ENCODE measurements around the gene CLCA2. TPM values are rescaled to one million over a fixed set of nuclear protein-coding genes. Genes with fewer than 3 reads are reported as not detected.

Gene CLCA2
- total and polyA plus RNA-seq, 4 experiments from 2014 or later = not detected

- Histone ChIP-seq H3K4me1 (ENCODE audit: insufficient read depth, low read length) (peaks cover 10% of the 10 kb centered on the region), H3K9me3 (ENCODE audit: control insufficient read depth in 1 of 2, low read length in 2 of 2) (no peaks in the 10 kb centered on the region), H3K27ac (ENCODE audit: low read depth, low read length) (no peak overlapping the region), H3K27me3 (ENCODE audit: insufficient read depth, low read length) (no peaks in the 10 kb centered on the region), H3K36me3 (ENCODE audit: insufficient read depth, low read length) (no peaks in the 10 kb centered on the region), H3K4me3 (ENCODE audit: low read length in 2 of 2) (no peak overlapping the region)
- CTCF ChIA-PET (ENCODE audit: partially characterized antibody) = interaction anchor here (0.8 to 1.4 kb wide), 2 partner anchors 17 to 58 kb away, joined by 3 to 4 read pairs; no protein-coding TSS in a partner anchor
- no peaks in the 10 kb centered on the region for H3K36me3 Mint-ChIP-seq
- intact Hi-C loops (cut with micrococcal nuclease) = no loop called here
- H3K4me3 Mint-ChIP-seq = no peak overlapping the region
- H3K27ac Mint-ChIP-seq = peak overlapping the region in 2 of 7 donors; percentile 48 to 76
- peaks cover 8 to 11% of the 10 kb centered on the region in 2 donors for H3K27me3 Mint-ChIP-seq
- DNase-seq = peak; percentile 37 to 53 (median 43)
- peaks cover 5 to 9% (median 7%) of the 10 kb centered on the region in 4 donors for H3K4me1 Mint-ChIP-seq
- H3K9me3 Mint-ChIP-seq = no peaks in the 10 kb centered on the region
- POLR2A ChIA-PET (ENCODE audit: partially characterized antibody) = no interaction called here
These were observed 17.6 kb downstream of the CLCA2 start for GRCh38 chr1:86441581-86441980.

DNA sequence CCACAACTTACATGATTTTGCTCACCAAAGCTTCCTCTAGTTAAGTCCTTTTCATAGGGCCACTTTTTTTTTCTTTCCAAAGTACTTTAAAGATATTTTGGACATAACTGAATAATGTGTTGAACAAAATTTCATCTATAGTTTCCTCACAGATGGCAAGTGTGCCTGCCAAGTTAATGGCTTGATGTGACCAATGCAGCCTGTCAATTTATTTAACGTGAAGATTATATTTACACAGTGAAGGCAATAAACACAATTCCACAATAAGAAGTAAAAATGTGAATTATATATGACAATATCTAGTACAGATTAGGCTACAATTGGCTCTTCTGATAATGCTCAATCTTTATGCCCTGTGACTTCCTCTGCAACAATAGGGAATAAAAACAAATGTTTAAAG lies 18.0 kb downstream of the CLCA2 start:
- Histone ChIP-seq H3K4me3 (ENCODE audit: low read length in 2 of 2) (no peak overlapping the region), H3K27me3 (ENCODE audit: insufficient read depth, low read length) (no peaks in the 10 kb centered on the region), H3K36me3 (ENCODE audit: insufficient read depth, low read length) (no peaks in the 10 kb centered on the region), H3K27ac (ENCODE audit: low read depth, low read length) (no peak overlapping the region), H3K9me3 (ENCODE audit: control insufficient read depth in 1 of 2, low read length in 2 of 2) (no peaks in the 10 kb centered on the region), H3K4me1 (ENCODE audit: insufficient read depth, low read length) (peaks cover 10% of the 10 kb centered on the region)
- no peak overlapping the region for H3K4me3 Mint-ChIP-seq
- intact Hi-C loops (cut with micrococcal nuclease) = no loop called here
- POLR2A ChIA-PET (ENCODE audit: partially characterized antibody) = no interaction called here
- no peak for DNase-seq
- peak overlapping the region in 1 of 7 donors; percentile 76 for H3K27ac Mint-ChIP-seq
- CTCF ChIA-PET (ENCODE audit: partially characterized antibody) = interaction anchor here (0.8 to 1.4 kb wide), 2 partner anchors 17 to 57 kb away, joined by 3 to 4 read pairs; no protein-coding TSS in a partner anchor
- H3K4me1 Mint-ChIP-seq = peaks cover 5 to 9% (median 7%) of the 10 kb centered on the region in 4 donors
- H3K36me3 Mint-ChIP-seq = no peaks in the 10 kb centered on the region
- H3K27me3 Mint-ChIP-seq = peaks cover 6 to 7% of the 10 kb centered on the region in 2 donors
- H3K9me3 Mint-ChIP-seq = no peaks in the 10 kb centered on the region

DNA sequence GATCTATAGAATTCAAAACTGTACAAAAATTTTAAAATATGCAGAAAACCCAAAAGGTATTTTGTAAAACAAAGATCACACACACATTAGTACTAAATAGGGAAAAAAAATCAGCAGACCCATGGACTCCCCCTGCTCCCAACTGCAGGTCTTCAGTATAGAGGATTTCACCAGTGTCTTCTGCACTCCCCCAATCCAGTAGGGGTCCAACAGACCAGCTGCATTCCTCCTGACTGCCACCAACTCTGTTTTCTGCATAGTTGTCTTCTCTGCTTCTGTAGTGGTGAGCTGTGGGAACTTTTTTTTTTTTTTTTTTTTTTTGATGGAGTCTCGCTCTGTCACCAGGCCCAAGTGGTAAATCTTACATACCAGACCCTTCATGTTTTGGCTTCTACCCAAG lies 21.9 kb downstream of the CLCA2 start:
- H3K36me3 Mint-ChIP-seq = no peaks in the 10 kb centered on the region
- H3K27ac ChIP-seq (ENCODE audit: low read depth, low read length) = no peak overlapping the region
- ChIA-PET POLR2A (ENCODE audit: partially characterized antibody) (no interaction called here), CTCF (ENCODE audit: partially characterized antibody) (no interaction called here)
- no peaks in the 10 kb centered on the region for H3K9me3 Mint-ChIP-seq
- H3K27ac Mint-ChIP-seq = no peak overlapping the region
- no peaks in the 10 kb centered on the region for H3K27me3 ChIP-seq (ENCODE audit: insufficient read depth, low read length)
- H3K4me1 Mint-ChIP-seq = peaks cover 5 to 10% (median 8%) of the 10 kb centered on the region in 4 donors
- peaks cover 10% of the 10 kb centered on the region for H3K4me1 ChIP-seq (ENCODE audit: insufficient read depth, low read length)
- no peak overlapping the region for H3K4me3 Mint-ChIP-seq
- no peaks in the 10 kb centered on the region for H3K27me3 Mint-ChIP-seq
- H3K4me3 ChIP-seq (ENCODE audit: low read length in 2 of 2) = no peak overlapping the region
- intact Hi-C loops (cut with micrococcal nuclease) = no loop called here
- no peaks in the 10 kb centered on the region for H3K9me3 ChIP-seq (ENCODE audit: control insufficient read depth in 1 of 2, low read length in 2 of 2)
- no peaks in the 10 kb centered on the region for H3K36me3 ChIP-seq (ENCODE audit: insufficient read depth, low read length)
- no peak for DNase-seq

DNA sequence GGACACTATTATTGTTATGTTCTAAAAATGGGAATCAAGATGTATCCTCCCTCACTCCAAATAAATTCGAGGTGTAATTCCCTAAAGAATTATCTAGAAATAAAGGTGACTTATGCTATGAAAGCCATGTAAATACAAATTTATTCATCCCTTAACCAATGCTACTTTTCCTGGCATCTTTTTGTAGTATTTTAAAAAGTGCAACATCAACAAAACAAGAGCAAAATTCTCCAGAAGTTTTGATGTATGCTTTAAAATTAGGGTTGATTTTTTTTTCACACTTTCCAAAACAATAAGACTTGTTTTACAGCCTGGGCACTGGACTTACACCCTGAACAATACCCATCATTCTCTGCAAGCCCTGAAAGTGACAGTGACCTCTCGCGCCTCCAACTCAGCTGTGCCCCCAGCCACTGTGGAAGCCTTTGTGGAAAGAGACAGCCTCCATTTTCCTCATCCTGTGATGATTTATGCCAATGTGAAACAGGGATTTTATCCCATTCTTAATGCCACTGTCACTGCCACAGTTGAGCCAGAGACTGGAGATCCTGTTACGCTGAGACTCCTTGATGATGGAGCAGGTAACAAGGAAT lies 23.3 kb downstream of the CLCA2 start:
- Histone ChIP-seq H3K4me1 (ENCODE audit: insufficient read depth, low read length) (no peaks in the 10 kb centered on the region), H3K9me3 (ENCODE audit: control insufficient read depth in 1 of 2, low read length in 2 of 2) (no peaks in the 10 kb centered on the region), H3K36me3 (ENCODE audit: insufficient read depth, low read length) (no peaks in the 10 kb centered on the region), H3K4me3 (ENCODE audit: low read length in 2 of 2) (no peak overlapping the region), H3K27me3 (ENCODE audit: insufficient read depth, low read length) (no peaks in the 10 kb centered on the region), H3K27ac (ENCODE audit: low read depth, low read length) (no peak overlapping the region)
- Mint-ChIP-seq H3K9me3 (no peaks in the 10 kb centered on the region), H3K4me3 (no peak overlapping the region), H3K27ac (no peak overlapping the region), H3K36me3 (no peaks in the 10 kb centered on the region), H3K4me1 (peaks cover 0 to 2% (median 0%) of the 10 kb centered on the region in 4 donors), H3K27me3 (no peaks in the 10 kb centered on the region)
- DNase-seq = no peak
- CTCF ChIA-PET (ENCODE audit: partially characterized antibody) = no interaction called here
- intact Hi-C loops (cut with micrococcal nuclease) = no loop called here
- POLR2A ChIA-PET (ENCODE audit: partially characterized antibody) = no interaction called here

DNA sequence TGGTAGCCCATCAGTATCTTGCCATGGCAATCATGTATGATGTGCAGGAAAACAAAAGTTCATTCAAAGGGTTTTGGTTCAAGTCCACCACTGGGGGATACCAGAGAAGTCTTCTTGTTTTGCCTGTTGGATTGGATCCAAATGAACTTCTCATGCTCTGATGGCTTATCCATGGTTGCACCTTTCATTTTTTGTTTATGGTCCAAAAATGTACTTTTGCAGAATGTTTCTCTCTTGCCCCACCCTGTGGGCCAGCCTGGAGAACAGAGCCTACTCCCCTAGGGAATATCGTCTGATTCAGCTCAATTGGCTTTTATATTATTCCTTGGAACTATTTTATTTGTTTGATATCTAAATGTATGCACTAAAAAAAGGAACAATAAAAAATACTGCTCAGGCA lies 24.7 kb downstream of the CLCA2 start:
- POLR2A ChIA-PET (ENCODE audit: partially characterized antibody) = no interaction called here
- intact Hi-C loops (cut with micrococcal nuclease) = no loop called here
- CTCF ChIA-PET (ENCODE audit: partially characterized antibody) = interaction anchor here (1.1 kb wide), 1 partner anchor 69 kb away, joined by 3 read pairs; no protein-coding TSS in a partner anchor
- no peak overlapping the region for H3K4me3 Mint-ChIP-seq
- no peaks in the 10 kb centered on the region for H3K27me3 Mint-ChIP-seq
- no peaks in the 10 kb centered on the region for H3K27me3 ChIP-seq (ENCODE audit: insufficient read depth, low read length)
- H3K4me3 ChIP-seq (ENCODE audit: low read length in 2 of 2) = no peak overlapping the region
- H3K27ac Mint-ChIP-seq = no peak overlapping the region
- no peaks in the 10 kb centered on the region for H3K36me3 Mint-ChIP-seq
- H3K36me3 ChIP-seq (ENCODE audit: insufficient read depth, low read length) = no peaks in the 10 kb centered on the region
- no peaks in the 10 kb centered on the region for H3K4me1 ChIP-seq (ENCODE audit: insufficient read depth, low read length)
- no peak overlapping the region for H3K27ac ChIP-seq (ENCODE audit: low read depth, low read length)
- no peaks in the 10 kb centered on the region for H3K9me3 ChIP-seq (ENCODE audit: control insufficient read depth in 1 of 2, low read length in 2 of 2)
- no peak for DNase-seq
- H3K9me3 Mint-ChIP-seq = no peaks in the 10 kb centered on the region
- H3K4me1 Mint-ChIP-seq = peaks cover 0 to 2% (median 0%) of the 10 kb centered on the region in 4 donors

DNA sequence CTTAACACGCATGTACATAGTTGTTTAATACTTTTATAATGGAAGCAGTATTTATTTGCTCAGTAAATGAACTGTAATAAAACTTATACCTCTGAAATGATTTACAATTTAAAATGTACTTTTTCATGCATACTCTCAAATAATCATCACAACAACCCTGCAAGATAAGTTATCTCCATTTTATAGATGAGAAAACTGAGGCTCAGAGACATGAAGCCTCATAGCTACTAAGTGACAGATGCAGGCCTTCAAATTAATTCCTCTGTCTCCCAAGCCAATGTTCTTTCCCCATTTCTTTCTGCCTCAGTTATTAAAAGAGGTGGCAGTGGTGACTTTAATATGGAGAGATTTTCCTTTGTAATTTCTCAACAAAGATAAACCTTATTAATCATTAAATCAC lies 25.1 kb downstream of the CLCA2 start:
- intact Hi-C loops (cut with micrococcal nuclease) = no loop called here
- Histone ChIP-seq H3K27ac (ENCODE audit: low read depth, low read length) (no peak overlapping the region), H3K9me3 (ENCODE audit: control insufficient read depth in 1 of 2, low read length in 2 of 2) (no peaks in the 10 kb centered on the region), H3K4me3 (ENCODE audit: low read length in 2 of 2) (no peak overlapping the region), H3K4me1 (ENCODE audit: insufficient read depth, low read length) (no peaks in the 10 kb centered on the region), H3K27me3 (ENCODE audit: insufficient read depth, low read length) (no peaks in the 10 kb centered on the region), H3K36me3 (ENCODE audit: insufficient read depth, low read length) (no peaks in the 10 kb centered on the region)
- DNase-seq = no peak
- Mint-ChIP-seq H3K36me3 (no peaks in the 10 kb centered on the region), H3K27me3 (no peaks in the 10 kb centered on the region), H3K9me3 (no peaks in the 10 kb centered on the region), H3K4me3 (no peak overlapping the region), H3K4me1 (peaks cover 0 to 2% (median 0%) of the 10 kb centered on the region in 4 donors), H3K27ac (no peak overlapping the region)
- ChIA-PET CTCF (ENCODE audit: partially characterized antibody) (interaction anchor here (1.1 kb wide), 1 partner anchor 69 kb away, joined by 3 read pairs; no protein-coding TSS in a partner anchor), POLR2A (ENCODE audit: partially characterized antibody) (no interaction called here)

- Mint-ChIP-seq H3K27ac (no peak overlapping the region), H3K27me3 (peaks cover 0 to 3% of the 10 kb centered on the region in 2 donors), H3K4me3 (no peak overlapping the region), H3K9me3 (no peaks in the 10 kb centered on the region), H3K4me1 (peaks cover 0 to 2% (median 0%) of the 10 kb centered on the region in 4 donors), H3K36me3 (no peaks in the 10 kb centered on the region)
- ChIA-PET CTCF (ENCODE audit: partially characterized antibody) (interaction anchor here (0.6 to 1.7 kb wide), 2 partner anchors 24 to 49 kb away, joined by 3 to 11 read pairs; no protein-coding TSS in a partner anchor), POLR2A (ENCODE audit: partially characterized antibody) (no interaction called here)
- DNase-seq = no peak
- Histone ChIP-seq H3K9me3 (ENCODE audit: control insufficient read depth in 1 of 2, low read length in 2 of 2) (no peaks in the 10 kb centered on the region), H3K4me3 (ENCODE audit: low read length in 2 of 2) (no peak overlapping the region), H3K27me3 (ENCODE audit: insufficient read depth, low read length) (no peaks in the 10 kb centered on the region), H3K4me1 (ENCODE audit: insufficient read depth, low read length) (no peaks in the 10 kb centered on the region), H3K27ac (ENCODE audit: low read depth, low read length) (no peak overlapping the region), H3K36me3 (ENCODE audit: insufficient read depth, low read length) (no peaks in the 10 kb centered on the region)
- intact Hi-C loops (cut with micrococcal nuclease) = no loop called here
These were observed 26.9 kb downstream of the CLCA2 start for GRCh38 chr1:86450847-86451246.

Data from CD4-positive, alpha-beta memory T cell (primary cell).